DOHH2 (cell line): ENCODE measurements around the gene TSPAN5.
"Not testable (repeated sequence)": the region's sequence is repeated elsewhere in the genome, so short reads cannot be mapped to it uniquely, and the experiment has no call there.

Source experiments
- H3F3A ChIP-seq: fragments of 200-600 bp; sonication (generic), shearing (Covaris generic); 2 replicates; pipeline ENCODE4 v1.6.0; 2016; ENCODE audit warnings: antibody characterized with exemption, mild to moderate bottlenecking; ENCODE audit not compliant: control insufficient read depth, insufficient read depth
- H3K27ac ChIP-seq: fragments of 200-600 bp; sonication (generic); 2 replicates; pipeline ENCODE4 v1.5.1; 2014; ENCODE audit warnings: low read depth, mild to moderate bottlenecking, low read length, moderate library complexity
- H3K27me3 ChIP-seq: fragments of 200-600 bp; sonication (generic); 2 replicates; pipeline ENCODE4 v1.6.1; 2014; ENCODE audit warnings: mild to moderate bottlenecking, low read length, mixed read lengths; ENCODE audit not compliant: control insufficient read depth
- H3K36me3 ChIP-seq: fragments of 200-600 bp; sonication (generic); 2 replicates; pipeline ENCODE4 v1.6.1; 2014; ENCODE audit warnings: mild to moderate bottlenecking, low read length, moderate library complexity, mixed read lengths; ENCODE audit not compliant: control insufficient read depth
- H3K4me1 ChIP-seq: fragments of 200-600 bp; sonication (generic); 2 replicates; pipeline ENCODE4 v1.6.1; 2014; ENCODE audit warnings: mild to moderate bottlenecking, low read length, mixed read lengths; ENCODE audit not compliant: control insufficient read depth
- H3K4me2 ChIP-seq: fragments of 200-600 bp; sonication (generic); 2 replicates; pipeline ENCODE4 v1.6.0; 2014; ENCODE audit warnings: mild to moderate bottlenecking, low read length, moderate library complexity
- H3K4me3 ChIP-seq: fragments of 200-600 bp; sonication (generic); 2 replicates; pipeline ENCODE4 v1.5.1; 2014; ENCODE audit warnings: mild to moderate bottlenecking, low read length, mixed read lengths
- H3K79me2 ChIP-seq: fragments of 200-600 bp; sonication (generic); 2 replicates; pipeline ENCODE4 v1.6.1; 2014; ENCODE audit warnings: mild to moderate bottlenecking, low read length, mixed read lengths; ENCODE audit not compliant: control insufficient read depth
- H3K9me2 ChIP-seq: fragments of 200-600 bp; sonication (generic); replicated peaks from 2 replicates; pipeline ENCODE4 v1.6.1; 2014; ENCODE audit warnings: mild to moderate bottlenecking, low read length, mixed read lengths; ENCODE audit not compliant: control insufficient read depth
- H3K9me3 ChIP-seq: fragments of 200-600 bp; sonication (generic); 2 replicates; pipeline ENCODE4 v1.6.1; 2014; ENCODE audit warnings: antibody characterized with exemption, low read length, mixed read lengths; ENCODE audit not compliant: control insufficient read depth, insufficient read depth
- H4K20me1 ChIP-seq: fragments of 200-600 bp; sonication (generic); 2 replicates; pipeline ENCODE4 v1.6.0; 2014; ENCODE audit warnings: low read depth, mild to moderate bottlenecking, antibody characterized with exemption, low read length, moderate library complexity; ENCODE audit not compliant: control insufficient read depth, insufficient read depth
- CTCF ChIP-seq: fragments of 200-600 bp; sonication (generic); IDR thresholded peaks from one replicate; pipeline ENCODE4 v1.5.1; 2014; ENCODE audit warnings: antibody characterized with exemption, mild to moderate bottlenecking, low read depth, low read length; ENCODE audit not compliant: poor library complexity, severe bottlenecking
- EZH2phosphoT487 ChIP-seq: fragments of 200-600 bp; sonication (generic); IDR thresholded peaks from 2 replicates; pipeline ENCODE4 v1.6.1; 2017; ENCODE audit warnings: borderline replicate concordance, mild to moderate bottlenecking, antibody characterized with exemption, low read length, moderate library complexity, mixed read lengths

The TSPAN5 gene

GRCh38 chr4:98540803-98541202, 117.6 kb downstream of the TSPAN5 start:
- Histone ChIP-seq H3F3A (no peaks in the 10 kb centered on the region), H3K27me3 (no peaks in the 10 kb centered on the region), H3K4me1 (no peaks in the 10 kb centered on the region), H3K9me2 (no peaks in the 10 kb centered on the region), H3K27ac (no peak overlapping the region), H3K9me3 (no peaks in the 10 kb centered on the region), H3K4me3 (no peak overlapping the region), H4K20me1 (no peaks in the 10 kb centered on the region), H3K36me3 (no peaks in the 10 kb centered on the region), H3K4me2 (no peak overlapping the region), H3K79me2 (no peaks in the 10 kb centered on the region)
- no peak for TF ChIP-seq EZH2phosphoT487
- TF ChIP-seq CTCF, result no peak

DNA sequence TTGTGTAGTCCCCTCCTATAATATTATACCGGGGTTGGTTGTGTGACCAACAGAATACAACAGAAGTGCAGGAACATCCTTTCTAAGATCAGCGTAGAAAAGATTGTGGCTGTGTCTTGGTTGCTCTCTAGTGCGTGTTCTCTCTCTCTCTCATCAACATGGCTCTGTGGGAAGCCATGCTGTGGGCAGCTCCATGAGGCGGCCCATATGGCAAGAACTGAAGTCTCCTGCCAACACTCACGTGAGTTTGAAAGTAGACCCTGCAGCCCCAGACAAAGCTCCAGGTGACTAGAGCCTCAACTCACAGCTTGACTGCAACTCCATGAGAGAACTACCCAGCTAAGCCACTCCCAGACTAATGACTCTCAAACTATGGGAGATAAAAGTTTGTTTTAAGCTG, 118.7 kb downstream of the TSPAN5 start:
- no peak overlapping the region for H3K4me2 ChIP-seq
- no peaks in the 10 kb centered on the region for H3K4me1 ChIP-seq
- H3K36me3 ChIP-seq, result no peaks in the 10 kb centered on the region
- no peak overlapping the region for H3K4me3 ChIP-seq
- H3F3A ChIP-seq, result no peaks in the 10 kb centered on the region
- no peaks in the 10 kb centered on the region for H3K79me2 ChIP-seq
- H3K9me2 ChIP-seq, result no peaks in the 10 kb centered on the region
- no peaks in the 10 kb centered on the region for H3K9me3 ChIP-seq
- TF ChIP-seq CTCF, result no peak
- no peak for TF ChIP-seq EZH2phosphoT487
- H3K27me3 ChIP-seq, result no peaks in the 10 kb centered on the region
- H3K27ac ChIP-seq, result no peak overlapping the region
- no peaks in the 10 kb centered on the region for H4K20me1 ChIP-seq

GRCh38 chr4:98539299-98539698, 119.1 kb downstream of the TSPAN5 start:
- no peaks in the 10 kb centered on the region for H3K27me3 ChIP-seq
- H3K36me3 ChIP-seq, result no peaks in the 10 kb centered on the region
- no peaks in the 10 kb centered on the region for H3K4me1 ChIP-seq
- H3K9me2 ChIP-seq, result no peaks in the 10 kb centered on the region
- no peaks in the 10 kb centered on the region for H4K20me1 ChIP-seq
- no peak overlapping the region for H3K4me3 ChIP-seq
- H3K4me2 ChIP-seq, result no peak overlapping the region
- no peaks in the 10 kb centered on the region for H3K79me2 ChIP-seq
- TF ChIP-seq CTCF (no peak), EZH2phosphoT487 (no peak)
- no peak overlapping the region for H3K27ac ChIP-seq
- H3F3A ChIP-seq, result no peaks in the 10 kb centered on the region
- H3K9me3 ChIP-seq, result no peaks in the 10 kb centered on the region

DNA sequence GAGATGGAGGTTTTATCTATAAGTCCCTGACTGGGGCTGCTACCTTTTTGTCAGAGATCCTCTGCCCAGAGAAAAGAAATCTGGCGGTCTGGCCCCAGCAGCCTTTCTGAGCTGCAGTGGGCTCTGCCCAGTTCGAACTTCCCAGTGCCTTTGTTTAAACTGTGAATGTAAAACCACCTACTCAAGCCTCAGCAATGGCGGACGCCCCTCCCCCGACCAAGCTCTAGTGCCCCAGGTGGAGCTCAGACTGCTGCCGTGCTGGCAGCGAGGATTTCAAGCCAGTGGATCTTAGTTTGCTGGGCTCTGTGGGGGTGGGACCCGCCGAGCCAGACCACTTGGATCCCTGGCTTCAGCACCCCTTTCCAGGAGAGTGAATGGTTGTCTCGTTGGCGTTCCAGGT, 121.8 kb downstream of the TSPAN5 start:
- H3K36me3 ChIP-seq, result no peaks in the 10 kb centered on the region
- H3K4me1 ChIP-seq, result no peaks in the 10 kb centered on the region
- H3K9me3 ChIP-seq, result no peaks in the 10 kb centered on the region
- no peak overlapping the region for H3K4me3 ChIP-seq
- TF ChIP-seq CTCF, result no peak
- TF ChIP-seq EZH2phosphoT487, result no peak
- H3K27ac ChIP-seq, result no peak overlapping the region
- H3K9me2 ChIP-seq, result no peaks in the 10 kb centered on the region
- H3K27me3 ChIP-seq, result no peaks in the 10 kb centered on the region
- H3K79me2 ChIP-seq, result no peaks in the 10 kb centered on the region
- no peak overlapping the region for H3K4me2 ChIP-seq
- no peaks in the 10 kb centered on the region for H4K20me1 ChIP-seq
- no peaks in the 10 kb centered on the region for H3F3A ChIP-seq

GRCh38 chr4:98534146-98534545, 124.3 kb downstream of the TSPAN5 start:
- not testable (repeated sequence) for H3K27ac ChIP-seq, H3K4me1 ChIP-seq, H4K20me1 ChIP-seq, H3K4me2 ChIP-seq, H3F3A ChIP-seq, H3K79me2 ChIP-seq, H3K9me3 ChIP-seq, H3K27me3 ChIP-seq, H3K9me2 ChIP-seq, H3K4me3 ChIP-seq, H3K36me3 ChIP-seq
